ENCODE results near the gene DPP9. TPM values are rescaled to one million over a fixed set of nuclear protein-coding genes. Genes with fewer than 3 reads are reported as not detected.

The DPP9 gene
- total and polyA plus RNA-seq, 2 of the 13 experiments (the other 11 are each of a cell fraction or from before 2014, with no cell fraction given) = 8.4 to 25.8 TPM

- TF ChIP-seq ZNF18 (CRISPR knock-in tag; IDR thresholded peaks at IDR 0.05; ENCODE audit: insufficient replicate concordance) = peak; percentile 46
- TF ChIP-seq ZFP36 (IDR thresholded peaks at IDR 0.05; ENCODE audit: borderline replicate concordance, low read depth, low read length, partially characterized antibody) = no peak
- TF ChIP-seq ATF7 (IDR thresholded peaks at IDR 0.05) = no peak
- no peak for TF ChIP-seq ATF7 (CRISPR knock-in tag; IDR thresholded peaks at IDR 0.05)
- no peak for TF ChIP-seq SIX1 (CRISPR knock-in tag; IDR thresholded peaks at IDR 0.05; ENCODE audit: borderline replicate concordance)
- no peak for TF ChIP-seq ZNF136 (CRISPR knock-in tag; IDR thresholded peaks at IDR 0.05; ENCODE audit: low read depth)
- TF ChIP-seq, protein P1, sequence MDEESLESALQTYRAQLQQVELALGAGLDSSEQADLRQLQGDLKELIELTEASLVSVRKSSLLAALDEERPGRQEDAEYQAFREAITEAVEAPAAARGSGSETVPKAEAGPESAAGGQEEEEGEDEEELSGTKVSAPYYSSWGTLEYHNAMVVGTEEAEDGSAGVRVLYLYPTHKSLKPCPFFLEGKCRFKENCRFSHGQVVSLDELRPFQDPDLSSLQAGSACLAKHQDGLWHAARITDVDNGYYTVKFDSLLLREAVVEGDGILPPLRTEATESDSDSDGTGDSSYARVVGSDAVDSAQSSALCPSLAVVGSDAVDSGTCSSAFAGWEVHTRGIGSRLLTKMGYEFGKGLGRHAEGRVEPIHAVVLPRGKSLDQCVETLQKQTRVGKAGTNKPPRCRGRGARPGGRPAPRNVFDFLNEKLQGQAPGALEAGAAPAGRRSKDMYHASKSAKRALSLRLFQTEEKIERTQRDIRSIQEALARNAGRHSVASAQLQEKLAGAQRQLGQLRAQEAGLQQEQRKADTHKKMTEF (CRISPR knock-in tag; IDR thresholded peaks at IDR 0.05) = no peak
- TF ChIP-seq DNMT3B (CRISPR knock-in tag; conservative IDR thresholded peaks at IDR 0.05) = no peak
- TF ChIP-seq SAP130 (CRISPR knock-in tag; IDR thresholded peaks at IDR 0.05; ENCODE audit: low read depth) = peak; percentile 64
- TF ChIP-seq TP53 (CRISPR knock-in tag; conservative IDR thresholded peaks at IDR 0.05) = no peak
- no peak for TF ChIP-seq ZNF839 (CRISPR knock-in tag; IDR thresholded peaks at IDR 0.05; ENCODE audit: borderline replicate concordance)
- 0 out of 2 replicates have a peak, but pooled peaks have one; percentile 57 for TF ChIP-seq ZNF547 (CRISPR knock-in tag; IDR thresholded peaks at IDR 0.05)
- TF ChIP-seq ZNF34 (CRISPR knock-in tag; IDR thresholded peaks at IDR 0.05; ENCODE audit: borderline replicate concordance) = no peak
- no peak for TF ChIP-seq RORA (CRISPR knock-in tag; IDR thresholded peaks at IDR 0.05)
- TF ChIP-seq KDM1A (CRISPR knock-in tag; IDR thresholded peaks at IDR 0.05) = peak; percentile 71; the same call in 1 of the 2 replicates
- TF ChIP-seq AKNA (CRISPR knock-in tag; IDR thresholded peaks at IDR 0.05; ENCODE audit: borderline replicate concordance) = no peak
- no peak for TF ChIP-seq SIN3B (IDR thresholded peaks at IDR 0.05; ENCODE audit: low read length)
- TF ChIP-seq FOXK1 (CRISPR knock-in tag; IDR thresholded peaks at IDR 0.05; ENCODE audit: borderline replicate concordance, low read depth) = no peak
- TF ChIP-seq SP1 (IDR thresholded peaks at IDR 0.05) = no peak
- TF ChIP-seq SP1 (CRISPR knock-in tag; IDR thresholded peaks at IDR 0.05) = no peak
- no peak for TF ChIP-seq CBX2 (IDR thresholded peaks at IDR 0.05; ENCODE audit: low read depth, low read length)
- TF ChIP-seq CBX2 (CRISPR knock-in tag; IDR thresholded peaks at IDR 0.05; ENCODE audit: low read depth) = no peak
- no peak for TF ChIP-seq CEBPG (CRISPR knock-in tag; IDR thresholded peaks at IDR 0.05)
- no peak for TF ChIP-seq NR2F1 (CRISPR knock-in tag; IDR thresholded peaks at IDR 0.05)
- no peak for TF ChIP-seq CENPX (CRISPR knock-in tag; IDR thresholded peaks at IDR 0.05)
These were observed 84.0 kb downstream of the DPP9 start (continued) for GRCh38 chr19:4639531-4640246.
